H1 (cell line): ENCODE measurements around the gene TAF13. TPM values are rescaled to one million over a fixed set of nuclear protein-coding genes. Genes with fewer than 3 reads are reported as not detected.

Experiments used
- CTCF ChIA-PET: fragments of 300-600 bp; sonication (Branson Sonifier 250); formaldehyde crosslinking; loops from one replicate; lab custom pipeline; 2021; ENCODE audit not compliant: partially characterized antibody; lab: Charles Lee
- POLR2A ChIA-PET: fragments of 300-600 bp; sonication (Branson Sonifier 250); formaldehyde crosslinking; loops from one replicate; lab custom pipeline; 2021; ENCODE audit warnings: inconsistent platforms; ENCODE audit not compliant: partially characterized antibody; lab: Charles Lee
- DNase-seq, 2 experiments: peaks; one replicate each; pipeline versions ENCODE4 v3.0.0 to v3.0.0-alpha.2; 2010 to 2022; ENCODE audit warnings: low spot score in 2 of 2, low read depth in 1 of 2, mixed read lengths in 1 of 2
- FAIRE-seq: peaks from 2 replicates; lab custom pipeline; 2011; peaks lifted over from hg19 to GRCh38; lab: Jason Lieb, UNC
- H2AFZ ChIP-seq: 2 replicates; pipeline ENCODE4 v1.8.1; 2012; ENCODE audit warnings: low read length, inconsistent platforms
- H2AK5ac ChIP-seq: 2 replicates; pipeline ENCODE4 v1.6.1; 2013; ENCODE audit warnings: low read depth, low read length
- H2BK120ac ChIP-seq: replicated peaks from 2 replicates; pipeline ENCODE3; 2013; ENCODE audit warnings: low read depth, low read length, inconsistent platforms
- H2BK12ac ChIP-seq: 2 replicates; pipeline ENCODE4 v1.6.1; 2013; ENCODE audit warnings: low read depth, low read length
- H2BK15ac ChIP-seq: 2 replicates; pipeline ENCODE4 v1.6.1; 2013; ENCODE audit warnings: low read length
- H2BK20ac ChIP-seq: 2 replicates; pipeline ENCODE4 v1.6.1; 2013; ENCODE audit warnings: low read length
- H2BK5ac ChIP-seq: 2 replicates; pipeline ENCODE4 v1.6.1; 2013; ENCODE audit warnings: low read depth, low read length
- H3K14ac ChIP-seq: 2 replicates; pipeline ENCODE4 v1.6.1; 2013; ENCODE audit warnings: inconsistent platforms; ENCODE audit not compliant: insufficient read length
- H3K18ac ChIP-seq: 2 replicates; pipeline ENCODE4 v1.6.1; 2013; ENCODE audit warnings: low read length; ENCODE audit errors: extremely low read depth
- H3K23ac ChIP-seq: 2 replicates; pipeline ENCODE4 v1.6.1; 2013; ENCODE audit warnings: inconsistent platforms; ENCODE audit not compliant: insufficient read length
- H3K23me2 ChIP-seq: 2 replicates; pipeline ENCODE4 v1.6.1; 2013; ENCODE audit warnings: low read depth, low read length
- H3K27ac ChIP-seq: 2 replicates; pipeline ENCODE4 v1.6.1; 2011; ENCODE audit warnings: low read depth, low read length, inconsistent platforms
- H3K27me3 ChIP-seq, 4 experiments: replicated peaks in 1 of 4; 1 replicate in 1 of 4; 2 replicates in 3 of 4; pipeline versions ENCODE4 v1.6.1 to v1.8.1; 2011 to 2013; ENCODE audit warnings: low read length in 3 of 4, mild to moderate bottlenecking in 3 of 4, inconsistent platforms in 2 of 4, mixed read lengths in 2 of 4, moderate library complexity in 1 of 4; ENCODE audit not compliant: control insufficient read depth in 3 of 4, insufficient read depth in 3 of 4; ENCODE audit errors: extremely low read depth in 1 of 4
- H3K36me3 ChIP-seq, 4 experiments: 2 replicates each; pipeline versions ENCODE4 v1.6.1 to v1.8.1; 2011 to 2013; ENCODE audit warnings: mild to moderate bottlenecking in 4 of 4, low read length in 3 of 4, moderate library complexity in 2 of 4, control low read depth in 1 of 4, inconsistent platforms in 1 of 4; ENCODE audit not compliant: insufficient read depth in 4 of 4, control insufficient read depth in 2 of 4
- H3K4ac ChIP-seq: replicated peaks from 2 replicates; pipeline ENCODE3; 2013; ENCODE audit warnings: low read length, low read depth, mixed read lengths, inconsistent platforms; ENCODE audit not compliant: insufficient read length
- H3K4me1 ChIP-seq, 4 experiments: replicated peaks in 1 of 4; 1 replicate in 1 of 4; 2 replicates in 3 of 4; pipeline versions ENCODE4 v1.6.1 to v1.8.1; 2011 to 2013; ENCODE audit warnings: low read length in 3 of 4, inconsistent platforms in 2 of 4, mixed read lengths in 1 of 4; ENCODE audit not compliant: insufficient read depth in 4 of 4, control insufficient read depth in 3 of 4
- H3K4me2 ChIP-seq, 2 experiments: 2 replicates each; pipeline versions ENCODE4 v1.6.1 to v1.8.1; 2011 to 2013; ENCODE audit warnings: low read depth in 2 of 2, low read length in 2 of 2, control low read depth in 1 of 2, inconsistent platforms in 1 of 2, mild to moderate bottlenecking in 1 of 2; ENCODE audit not compliant: insufficient read depth in 1 of 2
- H3K4me3 ChIP-seq, 4 experiments: fragments of 200-600, 300-600 bp in 1 of 4; sonication (generic), shearing (Covaris generic), sonication (Bioruptor Twin) in 1 of 4; 2 replicates each; pipeline versions ENCODE4 v1.5.1 to v1.8.1; 2011 to 2016; ENCODE audit warnings: low read length in 4 of 4, low read depth in 3 of 4, control low read depth in 2 of 4, inconsistent platforms in 2 of 4, mild to moderate bottlenecking in 2 of 4, mixed read lengths in 1 of 4, moderate library complexity in 1 of 4; ENCODE audit not compliant: insufficient read depth in 2 of 4; ENCODE audit errors: extremely low read depth in 1 of 4
- H3K56ac ChIP-seq: replicated peaks from 2 replicates; pipeline ENCODE3; 2013; ENCODE audit warnings: low read depth, mild to moderate bottlenecking, mixed read lengths, low read length, inconsistent platforms; ENCODE audit not compliant: insufficient read length
- H3K79me1 ChIP-seq: 2 replicates; pipeline ENCODE4 v1.6.1; 2013; ENCODE audit warnings: low read depth, low read length, control low read depth
- H3K79me2 ChIP-seq, 2 experiments: 2 replicates each; pipeline versions ENCODE4 v1.6.1 to v1.8.1; 2012 to 2013; ENCODE audit warnings: low read length in 2 of 2, mild to moderate bottlenecking in 2 of 2, inconsistent platforms in 1 of 2; ENCODE audit not compliant: insufficient read depth in 2 of 2, control insufficient read depth in 1 of 2
- H3K9ac ChIP-seq, 4 experiments: replicated peaks in 1 of 4; 1 replicate in 1 of 4; 2 replicates in 3 of 4; pipeline versions ENCODE4 v1.6.1 to v1.8.1; 2011 to 2013; ENCODE audit warnings: low read depth in 3 of 4, low read length in 3 of 4, control low read depth in 2 of 4, mild to moderate bottlenecking in 2 of 4, moderate library complexity in 2 of 4, inconsistent platforms in 1 of 4; ENCODE audit errors: extremely low read depth in 1 of 4
- H3K9me3 ChIP-seq, 2 experiments: 2 replicates each; pipeline versions ENCODE4 v1.6.1 to v1.8.1; 2012 to 2013; ENCODE audit warnings: mild to moderate bottlenecking in 2 of 2, moderate library complexity in 2 of 2, control low read depth in 1 of 2, inconsistent platforms in 1 of 2, low read depth in 1 of 2, low read length in 1 of 2, mixed read lengths in 1 of 2; ENCODE audit not compliant: insufficient read depth in 2 of 2
- H4K20me1 ChIP-seq, 2 experiments: replicated peaks in 1 of 2; 2 replicates each; pipeline versions ENCODE3 to v1.8.1; 2011 to 2013; ENCODE audit warnings: inconsistent platforms in 2 of 2, low read length in 2 of 2, mild to moderate bottlenecking in 1 of 2; ENCODE audit not compliant: insufficient read depth in 2 of 2, control insufficient read depth in 1 of 2
- H4K5ac ChIP-seq: 2 replicates; pipeline ENCODE4 v1.6.1; 2013; ENCODE audit warnings: low read length, low read depth, mixed read lengths, inconsistent platforms; ENCODE audit not compliant: insufficient read length
- H4K8ac ChIP-seq: 2 replicates; pipeline ENCODE4 v1.8.0; 2013; ENCODE audit warnings: mild to moderate bottlenecking, moderate library complexity, low read length, inconsistent platforms; ENCODE audit not compliant: insufficient read depth; ENCODE audit errors: extremely low read depth
- H4K91ac ChIP-seq: replicated peaks from 2 replicates; pipeline ENCODE3; 2013; ENCODE audit warnings: low read length, mixed read lengths, inconsistent platforms; ENCODE audit not compliant: insufficient read length
- CHD1 ChIP-seq: IDR thresholded peaks from 2 replicates; pipeline ENCODE4 v1.6.1; 2012; ENCODE audit warnings: low read depth, low read length, improper control_type of control experiment
- FOSL1 ChIP-seq: IDR thresholded peaks from 2 replicates; pipeline ENCODE4 v1.6.1; 2011; ENCODE audit warnings: mild to moderate bottlenecking, low read depth, low read length, moderate library complexity; ENCODE audit not compliant: insufficient read depth
- HDAC6 ChIP-seq: IDR thresholded peaks from one replicate; pipeline ENCODE4 v1.7.1; 2012; ENCODE audit warnings: low read depth, mild to moderate bottlenecking, inconsistent platforms, low read length, moderate library complexity
- KDM1A ChIP-seq: fragments of 200-600, 300-600 bp; sonication (generic); IDR thresholded peaks from 2 replicates; pipeline ENCODE4 v1.7.1; 2016; ENCODE audit warnings: mild to moderate bottlenecking, low read length, borderline replicate concordance
- NANOG ChIP-seq: IDR thresholded peaks from 2 replicates; pipeline ENCODE4 v1.6.1; 2011; ENCODE audit warnings: low read length, low read depth, mild to moderate bottlenecking, inconsistent platforms; ENCODE audit not compliant: insufficient read depth, poor library complexity, severe bottlenecking
- PHF8 ChIP-seq: fragments of 200-600 bp; sonication (generic); conservative IDR thresholded peaks from 2 replicates; pipeline ENCODE4 v1.7.1; 2012; ENCODE audit warnings: low read depth, mild to moderate bottlenecking, inconsistent platforms, low read length, moderate library complexity
- POLR2A ChIP-seq, 2 experiments: IDR thresholded peaks; 1 replicate in 1 of 2; 2 replicates in 1 of 2; pipeline ENCODE4 v1.6.1; 2011; ENCODE audit warnings: low read depth in 2 of 2, low read length in 2 of 2, mild to moderate bottlenecking in 2 of 2; ENCODE audit errors: control extremely low read depth in 1 of 2
- RBBP5 ChIP-seq: IDR thresholded peaks from 2 replicates; pipeline ENCODE4 v1.7.1; 2012; ENCODE audit warnings: low read depth, mild to moderate bottlenecking, inconsistent platforms, low read length, moderate library complexity, borderline replicate concordance
- SIN3A ChIP-seq, 2 experiments: IDR thresholded peaks in 1 of 2; conservative IDR thresholded peaks in 1 of 2; 2 replicates each; pipeline ENCODE4 v1.6.1; 2011 to 2012; ENCODE audit warnings: low read length in 2 of 2, improper control_type of control experiment in 1 of 2, low read depth in 1 of 2, mild to moderate bottlenecking in 1 of 2
- SP4 ChIP-seq: IDR thresholded peaks from 2 replicates; pipeline ENCODE4 v1.6.1; 2012; ENCODE audit warnings: low read length, inconsistent platforms
- SUZ12 ChIP-seq: fragments of 200-600 bp; sonication (generic); IDR thresholded peaks from 2 replicates; pipeline ENCODE4 v1.6.1; 2012; ENCODE audit warnings: mild to moderate bottlenecking, inconsistent platforms, low read length, moderate library complexity, mixed read lengths
- TBP ChIP-seq: IDR thresholded peaks from 2 replicates; pipeline ENCODE4 v1.6.1; 2011; ENCODE audit warnings: low read depth, low read length, improper control_type of control experiment
- TEAD4 ChIP-seq: IDR thresholded peaks from 2 replicates; pipeline ENCODE4 v1.6.1; 2012; ENCODE audit warnings: low read depth, low read length, inconsistent platforms, mixed read lengths
- YY1 ChIP-seq: IDR thresholded peaks from 2 replicates; pipeline ENCODE4 v1.6.1; 2011; ENCODE audit warnings: low read depth, mild to moderate bottlenecking, low read length
- WGBS, 2 experiments: shearing (Covaris generic) in 1 of 2; methylation state at CpG; one replicate each; pipeline versions ENCODE4 v1.1.6 to v1.1.7; 2013 to 2015; ENCODE audit warnings: low lambda C conversion rate in 2 of 2, mixed read lengths in 2 of 2, inconsistent platforms in 1 of 2, low coverage in 1 of 2, missing lambda C conversion rate in 1 of 2; ENCODE audit not compliant: insufficient replicate concordance in 2 of 2, insufficient coverage in 1 of 2, insufficient read length in 1 of 2; ENCODE audit errors: extremely low coverage in 1 of 2, missing lambda C conversion rate in 1 of 2; 5-methylcytosine and 5-hydroxymethylcytosine counted together
- polyA plus RNA-seq, 7 experiments: library from polyadenylated mRNA; depleted of rRNA in 3 of 7; stranded (reverse) in 5 of 7; unstranded in 2 of 7; fragments of >200 nt in 5 of 7; fragments of 200-250 nt in 2 of 7; gene quantifications; 1 replicate in 5 of 7; 2 replicates in 1 of 7; 4 replicates in 1 of 7; pipeline versions ENCODE4 v1.2.1 to v1.2.3, GENCODE V29; 2011 to 2013; ENCODE audit warnings: missing spikeins in 2 of 7, mixed read lengths in 2 of 7
- total RNA-seq: library from RNA; stranded (reverse); fragmentation: NEBNext Ultra II Directional; extraction: Animal tissue kit (Norgen Biotek cat#: 25700); gene quantifications from 2 replicates; pipeline ENCODE4 v1.2.1, GENCODE V29; 2021
- TF ChIP-seq, protein P1 (sequence below): IDR thresholded peaks from 2 replicates; pipeline ENCODE4 v1.6.1; 2011; ENCODE audit warnings: low read depth, mild to moderate bottlenecking, low read length; ENCODE audit not compliant: insufficient read depth

TAF13 gene
- total and polyA plus RNA-seq, 2 of the 8 experiments (the other 6 are each of a cell fraction or from before 2014, with no cell fraction given), result 13.1 to 41.7 TPM

DNA sequence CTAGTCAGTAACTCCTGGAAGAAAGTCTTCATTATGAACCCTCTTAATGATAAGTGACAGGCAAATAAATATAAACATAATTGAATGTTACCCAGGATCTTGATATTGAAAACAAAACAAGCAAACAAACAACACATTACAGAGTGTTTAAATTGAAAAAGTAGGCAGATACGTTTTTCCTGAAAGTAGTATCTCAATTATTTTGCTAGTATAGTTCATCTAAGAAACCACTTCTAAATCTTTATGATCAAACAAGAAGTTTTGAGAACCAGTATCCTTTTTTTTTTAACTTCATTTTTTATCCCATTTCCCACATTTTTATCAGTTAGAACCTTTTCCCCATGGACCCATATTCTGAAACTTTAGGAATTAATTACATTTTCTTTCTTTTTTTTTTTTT, 30.2 kb downstream of the TAF13 start:
- FAIRE-seq, result no peak
- Histone ChIP-seq H3K4me3 (no peak overlapping the region), H4K8ac (no peak overlapping the region), H3K23ac (no peak overlapping the region), H3K18ac (no peak overlapping the region), H4K5ac (no peak overlapping the region), H3K9ac (no peak overlapping the region), H2BK120ac (no peak overlapping the region), H3K4ac (no peak overlapping the region), H2AK5ac (no peak overlapping the region), H2BK5ac (no peak overlapping the region), H3K9me3 (no peaks in the 10 kb centered on the region), H3K4me1 (no peaks in the 10 kb centered on the region), H3K27me3 (no peaks in the 10 kb centered on the region), H3K79me2 (no peaks in the 10 kb centered on the region), H2AFZ (no peak overlapping the region), H4K91ac (no peak overlapping the region), H3K27ac (no peak overlapping the region), H2BK15ac (no peak overlapping the region), H3K23me2 (peaks cover 7% of the 10 kb centered on the region; the same call in 1 of the 2 replicates), H2BK12ac (no peak overlapping the region), H3K14ac (no peak overlapping the region), H2BK20ac (no peak overlapping the region), H3K4me2 (no peak overlapping the region), H4K20me1 (no peaks in the 10 kb centered on the region), H3K79me1 (no peaks in the 10 kb centered on the region; the same call in 1 of the 2 replicates), H3K56ac (no peak overlapping the region), H3K36me3 (no peaks in the 10 kb centered on the region)
- ChIA-PET CTCF (no interaction called here), POLR2A (interaction anchor here (0.6 kb wide), 1 partner anchor 567 kb away, joined by 3 read pairs; no protein-coding TSS in a partner anchor)
- no peak for DNase-seq
- WGBS, 2 experiments, result 78% methylated on average over 1 of the region's 1 CpG; no CpG with 5 or more reads in 1 of the 2 experiments
- no peak for TF ChIP-seq SUZ12
- TF ChIP-seq KDM1A, result no peak
- TF ChIP-seq TBP, result no peak
- TF ChIP-seq SIN3A (conservative IDR thresholded peaks at IDR 0.05 in 1 of 2, IDR thresholded peaks at IDR 0.05 in 1 of 2; ENCODE audit: low read depth in 1 of 2, low read length in 2 of 2), result no peak
- TF ChIP-seq FOSL1, result no peak
- TF ChIP-seq HDAC6, result no peak
- no peak for TF ChIP-seq YY1
- TF ChIP-seq CHD1, result no peak
- TF ChIP-seq PHF8, result no peak
- TF ChIP-seq NANOG, result no peak
- TF ChIP-seq POLR2A (IDR thresholded peaks at IDR 0.05; ENCODE audit: control extremely low read depth in 1 of 2, low read depth in 2 of 2, low read length in 2 of 2), result no peak
- TF ChIP-seq TEAD4, result no peak
- no peak for TF ChIP-seq SP4
- no peak for TF ChIP-seq RBBP5
- TF ChIP-seq, protein P1, sequence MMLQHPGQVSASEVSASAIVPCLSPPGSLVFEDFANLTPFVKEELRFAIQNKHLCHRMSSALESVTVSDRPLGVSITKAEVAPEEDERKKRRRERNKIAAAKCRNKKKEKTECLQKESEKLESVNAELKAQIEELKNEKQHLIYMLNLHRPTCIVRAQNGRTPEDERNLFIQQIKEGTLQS, result no peak
